ENCODE measurements around the gene RTN1.
A peak's percentile ranks its signal among the peaks of the same experiment; 100 is the strongest.

The RTN1 gene

DNA sequence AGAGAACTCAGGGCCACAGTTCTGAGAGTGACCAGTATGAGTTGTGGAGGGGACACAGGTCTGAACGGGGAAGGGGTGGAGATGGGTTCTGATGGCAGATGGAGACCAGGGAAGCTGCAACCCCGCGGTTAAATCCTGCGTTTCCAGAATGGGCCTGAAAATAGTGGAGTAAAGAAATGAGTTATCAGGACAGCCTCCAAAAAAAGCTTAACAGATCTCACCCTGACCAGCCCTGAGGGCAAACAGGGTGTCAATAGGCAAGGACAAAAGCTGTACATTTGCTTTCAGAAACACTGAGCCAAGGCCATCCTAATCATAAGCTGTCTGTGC lies 555 bp upstream of the RTN1 start:
- peak overlapping the region; percentile 85 for H3K4me3 Mint-ChIP-seq
- no peak for DNase-seq (ENCODE audit: low spot score)
- H3K4me1 Mint-ChIP-seq (ENCODE audit: low read depth): peaks cover 5% of the 10 kb centered on the region
- H3K9me3 Mint-ChIP-seq: no peaks in the 10 kb centered on the region
- no peak overlapping the region for H3K27ac Mint-ChIP-seq
- peaks cover 56% of the 10 kb centered on the region for H3K27me3 Mint-ChIP-seq (ENCODE audit: low read depth)
- H3K36me3 Mint-ChIP-seq (ENCODE audit: low read depth): no peaks in the 10 kb centered on the region

DNA sequence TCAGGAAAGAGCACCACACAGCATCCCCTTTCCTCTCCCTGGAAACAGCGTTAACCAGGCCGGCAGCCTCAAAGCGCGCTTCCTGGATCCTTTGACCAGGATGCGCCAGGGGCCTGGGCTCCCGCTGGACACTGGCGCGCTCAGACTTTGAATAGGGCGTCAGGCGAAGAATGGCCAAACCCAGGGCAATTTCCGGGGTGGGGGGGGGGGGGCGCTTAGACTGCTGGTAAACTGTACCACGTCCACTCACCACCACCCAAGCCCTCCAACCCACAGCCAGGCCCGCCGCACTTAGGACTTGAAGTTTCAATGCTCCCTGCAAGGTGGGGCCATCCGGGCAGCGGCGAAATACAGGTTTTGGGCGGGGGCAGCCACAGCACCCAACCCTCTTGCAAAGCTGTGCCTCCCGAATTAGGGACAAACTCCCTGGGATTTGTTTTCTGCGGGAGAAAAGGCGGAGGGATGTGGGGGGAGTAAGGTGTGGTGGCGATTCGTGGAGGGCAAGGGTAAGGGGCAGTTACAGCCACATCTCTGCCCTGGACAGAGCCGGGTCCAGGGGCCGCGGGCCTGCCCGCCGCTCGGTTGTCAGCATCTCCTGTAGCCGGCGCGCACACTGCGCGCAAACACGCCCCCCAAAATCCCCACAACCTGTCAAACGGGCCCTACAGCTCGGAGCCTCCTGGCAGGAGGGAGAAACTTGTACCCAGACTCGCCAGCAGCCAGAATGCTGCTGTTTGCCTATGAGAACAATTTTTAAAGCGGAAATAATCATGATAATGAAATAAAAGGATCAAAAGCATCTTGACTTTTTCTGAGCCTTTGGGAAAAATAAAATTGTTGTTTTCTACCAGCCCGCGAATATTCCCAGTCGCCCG lies 958 bp downstream of the RTN1 start:
- Mint-ChIP-seq H3K4me3 (peak overlapping the region; percentile 21), H3K36me3 (ENCODE audit: low read depth) (no peaks in the 10 kb centered on the region), H3K27ac (no peak overlapping the region), H3K27me3 (ENCODE audit: low read depth) (peaks cover 61% of the 10 kb centered on the region), H3K9me3 (no peaks in the 10 kb centered on the region), H3K4me1 (ENCODE audit: low read depth) (peaks cover 5% of the 10 kb centered on the region)
- no peak for DNase-seq (ENCODE audit: low spot score)

DNA sequence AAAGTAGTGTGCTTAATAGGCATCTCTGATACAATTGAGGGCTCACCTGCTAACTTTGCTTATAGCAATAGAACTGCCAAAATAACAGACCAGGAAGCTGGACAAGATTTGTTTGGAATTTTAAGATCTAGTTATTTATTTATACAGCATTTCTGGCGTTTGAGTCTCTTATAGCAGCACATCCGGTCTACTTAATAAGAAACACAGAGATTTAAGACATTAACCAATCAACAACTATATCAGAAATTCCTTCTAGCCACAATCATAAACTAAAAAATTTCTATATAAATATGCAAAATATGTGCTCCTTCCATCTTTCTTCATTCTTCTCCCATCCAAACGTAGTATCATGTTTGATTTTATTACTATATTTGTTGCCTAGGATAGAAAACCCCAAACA lies 2.6 kb downstream of the RTN1 start:
- no peak for DNase-seq (ENCODE audit: low spot score)
- Mint-ChIP-seq H3K27ac (no peak overlapping the region), H3K9me3 (no peaks in the 10 kb centered on the region), H3K36me3 (ENCODE audit: low read depth) (no peaks in the 10 kb centered on the region), H3K4me3 (no peak overlapping the region), H3K4me1 (ENCODE audit: low read depth) (peaks cover 5% of the 10 kb centered on the region), H3K27me3 (ENCODE audit: low read depth) (peaks cover 53% of the 10 kb centered on the region)

DNA sequence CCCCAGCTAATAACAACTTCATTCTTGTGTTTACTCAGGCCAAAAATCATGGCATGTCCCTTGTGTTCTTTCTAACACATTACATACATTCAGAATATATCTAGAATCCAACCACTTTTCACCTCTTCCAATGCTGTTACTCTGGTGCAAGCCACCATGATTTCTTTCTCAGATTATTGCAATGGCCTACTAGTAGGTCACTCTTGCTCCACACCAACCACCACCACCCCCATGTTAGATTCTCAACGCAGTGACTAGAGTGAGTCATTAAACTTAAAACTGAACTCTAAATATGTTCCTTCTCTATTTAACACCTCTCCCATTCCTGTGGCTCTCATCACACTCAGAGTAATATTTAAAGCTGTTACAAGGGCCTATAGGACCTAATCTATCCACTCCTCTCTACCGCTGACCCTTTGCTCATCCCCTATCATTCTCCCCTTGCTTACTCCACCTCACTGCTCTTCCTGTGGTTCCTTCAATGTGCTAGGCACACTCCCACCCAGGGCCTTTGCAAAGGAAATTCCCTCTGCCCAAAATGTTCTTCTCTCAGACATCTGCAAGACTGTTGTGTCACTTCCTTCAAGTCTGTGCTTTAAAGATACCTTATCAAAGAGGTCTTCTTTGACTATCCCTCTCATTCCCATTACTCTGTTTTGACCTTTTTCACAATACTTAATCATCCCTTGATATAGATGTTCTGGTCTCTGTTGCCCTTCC lies 6.6 kb downstream of the RTN1 start:
- no peak overlapping the region for H3K27ac Mint-ChIP-seq
- H3K4me1 Mint-ChIP-seq (ENCODE audit: low read depth): no peaks in the 10 kb centered on the region
- DNase-seq (ENCODE audit: low spot score): no peak
- peaks cover 7% of the 10 kb centered on the region for H3K9me3 Mint-ChIP-seq
- no peaks in the 10 kb centered on the region for H3K36me3 Mint-ChIP-seq (ENCODE audit: low read depth)
- no peak overlapping the region for H3K4me3 Mint-ChIP-seq
- H3K27me3 Mint-ChIP-seq (ENCODE audit: low read depth): peaks cover 22% of the 10 kb centered on the region

DNA sequence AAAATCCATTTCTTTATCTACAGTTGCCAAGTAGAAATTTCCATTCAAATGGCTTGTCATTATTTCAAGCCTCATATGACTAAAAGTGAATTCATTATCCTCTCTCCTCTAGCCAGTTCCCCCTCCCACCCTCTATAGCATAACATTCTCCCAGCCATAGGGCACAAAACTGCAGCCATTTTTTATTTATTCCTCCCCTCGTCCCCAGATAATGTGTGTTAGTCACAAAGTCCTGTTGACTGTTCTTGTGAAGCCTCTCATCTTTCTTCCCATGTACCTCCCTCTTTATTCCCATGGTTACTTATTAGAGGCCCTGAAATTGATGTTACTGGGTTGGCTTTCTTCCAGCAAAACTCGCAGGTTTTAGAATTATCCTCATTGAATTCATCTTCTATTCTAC lies 13.2 kb downstream of the RTN1 start:
- H3K9me3 Mint-ChIP-seq: peaks cover 15% of the 10 kb centered on the region
- no peaks in the 10 kb centered on the region for H3K36me3 Mint-ChIP-seq (ENCODE audit: low read depth)
- DNase-seq (ENCODE audit: low spot score): no peak
- peaks cover 2% of the 10 kb centered on the region for H3K27me3 Mint-ChIP-seq (ENCODE audit: low read depth)
- no peaks in the 10 kb centered on the region for H3K4me1 Mint-ChIP-seq (ENCODE audit: low read depth)
- no peak overlapping the region for H3K4me3 Mint-ChIP-seq
- no peak overlapping the region for H3K27ac Mint-ChIP-seq

DNA sequence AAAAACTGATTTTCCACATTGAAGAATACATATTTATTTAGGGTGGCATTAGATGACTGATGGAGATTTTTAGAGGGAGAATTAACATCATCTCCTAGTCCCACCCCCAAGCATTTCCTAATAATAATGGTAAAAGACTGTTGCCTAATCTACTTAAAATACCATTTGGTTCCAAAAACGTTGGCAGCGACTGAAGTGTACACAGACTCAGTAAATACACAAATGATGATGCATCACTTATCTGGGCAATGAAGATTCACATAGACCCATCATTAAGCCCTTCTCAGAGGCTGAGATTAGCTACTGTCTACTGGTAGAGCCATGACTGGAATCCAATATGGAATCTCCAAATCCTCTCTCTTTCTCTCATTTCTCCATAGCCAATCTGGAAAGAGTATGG lies 18.2 kb downstream of the RTN1 start:
- H3K4me1 Mint-ChIP-seq (ENCODE audit: low read depth): no peaks in the 10 kb centered on the region
- no peak for DNase-seq (ENCODE audit: low spot score)
- H3K36me3 Mint-ChIP-seq (ENCODE audit: low read depth): no peaks in the 10 kb centered on the region
- H3K9me3 Mint-ChIP-seq: peaks cover 3% of the 10 kb centered on the region
- H3K27ac Mint-ChIP-seq: no peak overlapping the region
- no peak overlapping the region for H3K4me3 Mint-ChIP-seq
- H3K27me3 Mint-ChIP-seq (ENCODE audit: low read depth): peaks cover 2% of the 10 kb centered on the region

DNA sequence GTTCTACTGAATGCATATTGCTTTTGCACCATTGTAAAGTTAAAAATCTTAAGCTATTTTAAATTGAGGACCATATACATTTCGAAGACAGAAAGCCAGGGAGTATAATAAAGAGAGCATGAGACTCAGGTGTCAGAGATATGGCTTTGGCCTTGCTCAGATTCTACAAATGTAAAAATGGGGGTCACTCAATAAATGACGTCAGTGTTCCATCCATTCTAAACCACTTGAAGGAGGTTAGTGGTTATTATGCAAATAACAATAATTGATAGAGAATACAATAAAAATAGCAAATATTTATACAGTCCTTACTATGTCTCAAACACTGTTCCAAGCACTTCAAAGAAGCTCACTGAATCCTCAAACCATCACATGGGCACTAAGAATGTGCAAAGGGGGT lies 20.1 kb downstream of the RTN1 start:
- H3K36me3 Mint-ChIP-seq (ENCODE audit: low read depth): no peaks in the 10 kb centered on the region
- H3K4me1 Mint-ChIP-seq (ENCODE audit: low read depth): no peaks in the 10 kb centered on the region
- H3K27ac Mint-ChIP-seq: no peak overlapping the region
- H3K9me3 Mint-ChIP-seq: no peaks in the 10 kb centered on the region
- H3K4me3 Mint-ChIP-seq: no peak overlapping the region
- DNase-seq (ENCODE audit: low spot score): no peak
- peaks cover 4% of the 10 kb centered on the region for H3K27me3 Mint-ChIP-seq (ENCODE audit: low read depth)

DNA sequence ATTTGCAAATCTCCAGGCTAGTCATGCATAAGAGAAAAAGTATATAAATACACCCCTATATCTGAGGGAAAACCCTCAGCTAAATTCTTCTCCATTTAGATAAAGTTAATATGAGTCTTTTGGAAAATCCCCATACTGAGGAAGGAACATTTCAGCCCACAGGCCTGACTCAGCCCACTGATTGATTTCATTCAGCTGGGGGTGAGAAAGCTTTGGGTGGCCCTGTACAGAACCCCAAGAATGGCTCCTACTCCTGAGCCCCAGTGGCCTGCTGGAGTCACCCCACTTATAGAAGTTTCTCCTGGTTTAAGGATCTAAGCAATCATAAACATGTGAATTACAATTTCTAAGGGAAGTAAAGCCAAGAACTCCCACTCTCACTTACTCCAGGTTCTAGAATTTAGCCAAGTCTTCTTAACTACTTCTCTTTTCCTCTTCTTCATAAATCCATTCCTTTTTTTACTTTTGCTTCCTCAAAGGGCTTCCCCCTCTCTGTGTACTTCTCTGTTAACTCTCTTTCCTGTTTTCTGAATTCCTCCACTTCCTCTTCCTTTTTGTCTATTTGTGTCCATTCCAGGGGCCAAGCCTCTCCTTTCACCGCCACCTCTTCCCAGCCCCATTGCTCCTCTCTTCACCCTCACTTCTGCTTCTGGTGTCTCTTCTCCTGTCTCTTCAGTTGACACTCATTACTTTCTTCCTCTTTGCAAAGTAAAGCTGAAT lies 21.0 kb downstream of the RTN1 start:
- H3K9me3 Mint-ChIP-seq: no peaks in the 10 kb centered on the region
- no peaks in the 10 kb centered on the region for H3K4me1 Mint-ChIP-seq (ENCODE audit: low read depth)
- H3K27ac Mint-ChIP-seq: no peak overlapping the region
- no peak for DNase-seq (ENCODE audit: low spot score)
- no peaks in the 10 kb centered on the region for H3K36me3 Mint-ChIP-seq (ENCODE audit: low read depth)
- peaks cover 4% of the 10 kb centered on the region for H3K27me3 Mint-ChIP-seq (ENCODE audit: low read depth)
- no peak overlapping the region for H3K4me3 Mint-ChIP-seq

DNA sequence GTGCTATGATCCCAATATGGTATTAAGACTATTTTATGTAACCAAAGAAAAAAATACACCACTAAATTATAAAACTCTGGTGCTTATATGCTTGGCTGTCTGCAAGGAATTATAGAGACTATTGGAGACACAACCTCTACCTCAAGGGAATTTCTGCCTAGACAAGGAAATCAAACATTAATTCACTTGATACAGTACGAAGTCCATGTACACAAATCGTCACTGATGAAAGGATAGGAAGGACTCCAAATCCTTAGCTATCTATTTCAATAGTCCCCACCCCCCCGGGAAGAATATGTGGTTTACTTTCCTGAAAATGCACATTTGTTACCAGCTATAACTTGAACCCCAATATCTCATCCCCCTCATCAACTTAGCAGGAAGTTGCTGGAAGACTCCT lies 21.9 kb downstream of the RTN1 start:
- Mint-ChIP-seq H3K4me3 (no peak overlapping the region), H3K9me3 (no peaks in the 10 kb centered on the region), H3K27me3 (ENCODE audit: low read depth) (peaks cover 4% of the 10 kb centered on the region), H3K36me3 (ENCODE audit: low read depth) (no peaks in the 10 kb centered on the region), H3K4me1 (ENCODE audit: low read depth) (no peaks in the 10 kb centered on the region), H3K27ac (no peak overlapping the region)
- DNase-seq (ENCODE audit: low spot score): no peak

DNA sequence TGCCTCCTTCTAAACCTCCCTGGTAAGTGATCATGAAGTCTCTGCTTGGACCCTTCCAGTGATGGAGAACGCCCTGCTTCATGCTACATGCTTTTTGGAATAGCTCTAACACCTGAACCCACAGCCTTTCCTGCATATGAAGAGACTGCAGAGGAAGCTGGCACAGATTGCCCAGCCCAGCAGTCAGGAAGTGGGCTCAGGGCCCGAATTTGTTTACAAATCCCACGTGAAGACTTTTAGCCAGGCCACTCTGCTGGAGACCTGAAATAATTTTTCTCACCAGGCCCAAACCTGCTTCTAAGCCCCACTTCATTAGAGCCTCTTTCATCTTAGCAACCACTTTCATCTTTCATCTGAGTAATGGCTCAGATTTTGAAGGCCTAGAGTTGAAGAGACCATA lies 22.9 kb downstream of the RTN1 start:
- Mint-ChIP-seq H3K27ac (no peak overlapping the region), H3K36me3 (ENCODE audit: low read depth) (no peaks in the 10 kb centered on the region), H3K4me1 (ENCODE audit: low read depth) (no peaks in the 10 kb centered on the region), H3K4me3 (no peak overlapping the region), H3K9me3 (no peaks in the 10 kb centered on the region), H3K27me3 (ENCODE audit: low read depth) (peaks cover 6% of the 10 kb centered on the region)
- no peak for DNase-seq (ENCODE audit: low spot score)

DNA sequence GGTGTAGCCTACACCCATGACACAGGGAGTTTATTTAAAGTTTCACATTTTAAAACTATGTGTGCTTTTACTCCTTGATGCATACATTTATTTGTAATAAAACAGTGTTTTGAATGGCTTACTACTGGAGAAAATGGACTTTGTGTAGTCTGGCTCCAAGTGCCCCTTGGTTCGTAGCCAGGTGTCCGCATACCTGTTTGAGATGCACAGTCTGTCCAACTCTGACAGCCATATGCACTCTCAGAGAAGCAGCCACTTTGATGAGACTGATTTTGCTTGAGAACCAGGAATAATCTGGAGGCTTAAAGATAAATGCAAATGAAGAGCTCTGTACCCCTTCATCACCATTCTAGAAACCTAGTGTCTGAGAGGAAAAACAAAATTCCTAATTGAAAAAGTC lies 24.0 kb downstream of the RTN1 start:
- no peak overlapping the region for H3K27ac Mint-ChIP-seq
- H3K4me3 Mint-ChIP-seq: no peak overlapping the region
- no peak for DNase-seq (ENCODE audit: low spot score)
- H3K27me3 Mint-ChIP-seq (ENCODE audit: low read depth): peaks cover 6% of the 10 kb centered on the region
- H3K9me3 Mint-ChIP-seq: no peaks in the 10 kb centered on the region
- H3K36me3 Mint-ChIP-seq (ENCODE audit: low read depth): no peaks in the 10 kb centered on the region
- no peaks in the 10 kb centered on the region for H3K4me1 Mint-ChIP-seq (ENCODE audit: low read depth)

DNA sequence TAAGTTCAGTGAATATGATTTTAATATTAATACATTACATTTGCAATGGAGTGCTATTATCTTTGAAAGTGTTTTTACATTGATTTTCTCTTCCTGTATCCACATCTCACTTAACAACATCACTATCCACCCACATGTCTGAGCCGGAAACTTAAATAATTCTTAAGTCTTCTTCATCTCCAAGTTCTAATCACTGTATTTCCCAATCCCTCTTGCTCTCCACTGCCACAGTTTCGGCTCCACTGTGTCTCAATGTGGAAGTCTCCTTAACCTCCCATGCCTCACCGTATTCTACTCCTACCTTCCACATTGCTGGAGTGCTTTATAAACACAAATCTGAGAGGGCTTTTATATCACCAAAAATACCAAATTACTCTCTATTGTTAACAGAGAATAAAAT lies 25.3 kb downstream of the RTN1 start:
- Mint-ChIP-seq H3K9me3 (no peaks in the 10 kb centered on the region), H3K27ac (no peak overlapping the region), H3K27me3 (ENCODE audit: low read depth) (peaks cover 6% of the 10 kb centered on the region), H3K4me1 (ENCODE audit: low read depth) (no peaks in the 10 kb centered on the region), H3K4me3 (no peak overlapping the region), H3K36me3 (ENCODE audit: low read depth) (no peaks in the 10 kb centered on the region)
- no peak for DNase-seq (ENCODE audit: low spot score)

DNA sequence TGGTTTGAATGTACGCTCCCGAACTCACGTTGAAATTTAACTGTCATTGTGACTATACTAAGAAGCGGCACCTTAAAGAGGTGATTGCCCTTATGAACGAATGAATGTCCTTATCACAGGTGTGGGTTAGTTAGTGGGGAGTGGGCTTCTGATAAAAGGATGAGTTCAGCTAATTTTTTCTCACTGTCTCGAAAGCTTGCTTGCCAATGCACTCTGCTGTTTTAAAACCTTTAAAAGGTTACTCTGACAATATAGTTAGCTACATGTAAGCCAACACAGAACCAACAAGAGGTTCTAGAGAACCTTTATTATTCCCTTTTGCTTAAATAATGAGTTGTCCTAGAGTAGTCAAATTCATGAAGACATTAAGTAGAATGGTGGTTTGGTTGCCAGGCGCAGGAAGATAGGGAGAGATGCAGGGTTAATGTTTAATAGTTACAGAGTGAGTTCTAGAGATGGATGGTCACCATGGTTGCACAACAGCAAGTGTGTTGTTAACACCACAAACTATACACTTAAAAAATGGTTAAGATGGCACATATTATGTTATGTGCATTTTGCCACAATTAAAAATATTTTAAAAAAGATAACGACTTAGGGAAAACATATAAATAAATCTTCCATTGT lies 26.3 kb downstream of the RTN1 start:
- Mint-ChIP-seq H3K4me1 (ENCODE audit: low read depth) (no peaks in the 10 kb centered on the region), H3K27ac (no peak overlapping the region), H3K9me3 (no peaks in the 10 kb centered on the region), H3K36me3 (ENCODE audit: low read depth) (no peaks in the 10 kb centered on the region), H3K4me3 (no peak overlapping the region), H3K27me3 (ENCODE audit: low read depth) (peaks cover 6% of the 10 kb centered on the region)
- no peak for DNase-seq (ENCODE audit: low spot score)

DNA sequence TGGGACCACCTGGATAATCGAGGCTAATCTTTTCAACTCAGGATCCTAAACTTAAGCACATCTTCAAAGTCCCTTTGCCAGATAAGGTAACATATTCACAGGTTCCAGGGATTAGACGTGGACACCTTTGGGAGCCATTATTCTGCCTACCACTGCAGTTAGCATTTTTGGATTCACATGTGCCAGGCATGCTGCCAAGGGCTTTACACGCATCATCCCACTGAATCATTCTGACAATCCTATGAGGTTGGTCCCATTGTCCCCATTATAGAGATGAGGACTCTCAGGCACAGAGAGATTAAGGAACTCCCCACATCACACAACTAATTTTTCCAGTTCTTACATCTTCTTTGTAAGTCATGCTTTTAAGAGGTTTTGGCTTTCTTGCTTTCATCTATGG lies 34.5 kb downstream of the RTN1 start:
- no peak overlapping the region for H3K27ac Mint-ChIP-seq
- H3K27me3 Mint-ChIP-seq (ENCODE audit: low read depth): peaks cover 5% of the 10 kb centered on the region
- DNase-seq (ENCODE audit: low spot score): no peak
- H3K4me1 Mint-ChIP-seq (ENCODE audit: low read depth): no peaks in the 10 kb centered on the region
- H3K36me3 Mint-ChIP-seq (ENCODE audit: low read depth): no peaks in the 10 kb centered on the region
- no peaks in the 10 kb centered on the region for H3K9me3 Mint-ChIP-seq
- no peak overlapping the region for H3K4me3 Mint-ChIP-seq

All from T-helper 2 cell treated with Interferon-gamma antibody and Interleukin-4, amounts not matched to agents 5 μg/mL and 100 μg/mL, for 36 hours (primary cell).